GM18519 (cell line): ENCODE measurements around the gene DSCAML1.

Source experiments
- ATAC-seq: cut with Tn5 transposase; IDR thresholded peaks from one replicate; pipeline ENCODE4 v1.9.1; 2021; ENCODE audit warnings: mild to moderate bottlenecking, moderate library complexity; ENCODE audit not compliant: unreplicated experiment, low FRiP score

Gene DSCAML1

GRCh38 chr11:117643606-117644300 is 153.3 kb downstream of the DSCAML1 start:
- ATAC-seq: no peak

GRCh38 chr11:117642835-117643234 is 154.2 kb downstream of the DSCAML1 start:
- ATAC-seq: no peak

- no peak for ATAC-seq
These were observed 154.6 kb downstream of the DSCAML1 start for GRCh38 chr11:117642396-117642795.

GRCh38 chr11:117641008-117641915 is 155.8 kb downstream of the DSCAML1 start:
- ATAC-seq: no peak

GRCh38 chr11:117640041-117640440 is 157.0 kb downstream of the DSCAML1 start:
- no peak for ATAC-seq

- no peak for ATAC-seq
These were observed 157.4 kb downstream of the DSCAML1 start for GRCh38 chr11:117639601-117640000.

- ATAC-seq: no peak
These were observed 158.0 kb downstream of the DSCAML1 start for GRCh38 chr11:117638911-117639543.

- no peak for ATAC-seq
These were observed 162.0 kb downstream of the DSCAML1 start for GRCh38 chr11:117634756-117635603.

GRCh38 chr11:117633976-117634755 is 162.8 kb downstream of the DSCAML1 start:
- no peak for ATAC-seq

GRCh38 chr11:117633186-117633754 is 163.7 kb downstream of the DSCAML1 start:
- no peak for ATAC-seq

GRCh38 chr11:117632306-117632705 is 164.7 kb downstream of the DSCAML1 start:
- ATAC-seq: no peak

GRCh38 chr11:117631336-117632140 is 165.5 kb downstream of the DSCAML1 start:
- ATAC-seq: no peak

- ATAC-seq: no peak
These were observed 167.0 kb downstream of the DSCAML1 start for GRCh38 chr11:117629891-117630538.

- ATAC-seq: no peak
These were observed 167.9 kb downstream of the DSCAML1 start for GRCh38 chr11:117629146-117629545.

- no peak for ATAC-seq
These were observed 169.8 kb downstream of the DSCAML1 start for GRCh38 chr11:117627259-117627658.

GRCh38 chr11:117626576-117626975 is 170.4 kb downstream of the DSCAML1 start:
- no peak for ATAC-seq

- ATAC-seq: no peak
These were observed 171.8 kb downstream of the DSCAML1 start for GRCh38 chr11:117625237-117625636.

GRCh38 chr11:117623831-117624271 is 173.2 kb downstream of the DSCAML1 start:
- no peak for ATAC-seq
